ENCODE results near the gene SPON1. TPM values are rescaled to one million over a fixed set of nuclear protein-coding genes. Genes with fewer than 3 reads are reported as not detected.

SPON1 gene
- total and polyA plus RNA-seq, 2 of the 8 experiments (the other 6 are each of a cell fraction or from before 2014, with no cell fraction given): 1.5 to 5.4 TPM

GRCh38 chr11:14022251-14022650 is 59.7 kb downstream of the SPON1 start:
- Histone ChIP-seq H3K23me2 (ENCODE audit: low read depth, low read length) (no peaks in the 10 kb centered on the region), H2AK5ac (ENCODE audit: low read depth, low read length) (no peak overlapping the region), H3K4me2 (ENCODE audit: insufficient read depth in 1 of 2, low read depth in 2 of 2, low read length in 2 of 2) (no peak overlapping the region), H3K9ac (replicated peaks in 1 of 4; ENCODE audit: extremely low read depth in 1 of 4, low read depth in 3 of 4, low read length in 3 of 4) (no peak overlapping the region), H3K14ac (ENCODE audit: insufficient read length) (no peak overlapping the region), H4K20me1 (replicated peaks in 1 of 2; ENCODE audit: control insufficient read depth in 1 of 2, insufficient read depth in 2 of 2, low read length in 2 of 2) (no peaks in the 10 kb centered on the region), H3K36me3 (ENCODE audit: control insufficient read depth in 2 of 4, insufficient read depth in 4 of 4, low read length in 3 of 4) (no peaks in the 10 kb centered on the region), H2AFZ (ENCODE audit: low read length) (no peak overlapping the region), H2BK12ac (ENCODE audit: low read depth, low read length) (no peak overlapping the region), H2BK15ac (ENCODE audit: low read length) (no peak overlapping the region), H3K79me2 (ENCODE audit: control insufficient read depth in 1 of 2, insufficient read depth in 2 of 2, low read length in 2 of 2) (no peaks in the 10 kb centered on the region), H2BK20ac (ENCODE audit: low read length) (no peak overlapping the region), H3K18ac (ENCODE audit: extremely low read depth, low read length) (no peak overlapping the region), H3K56ac (replicated peaks; ENCODE audit: insufficient read length, low read depth, low read length) (no peak overlapping the region), H4K8ac (ENCODE audit: extremely low read depth, insufficient read depth, low read length) (no peak overlapping the region), H3K4me3 (ENCODE audit: extremely low read depth in 1 of 4, insufficient read depth in 2 of 4, low read depth in 3 of 4, low read length in 4 of 4) (no peak overlapping the region), H3K4me1 (replicated peaks in 1 of 4; ENCODE audit: control insufficient read depth in 3 of 4, insufficient read depth in 4 of 4, low read length in 3 of 4) (peaks cover 0 to 2% (median 0%) of the 10 kb centered on the region in 4 experiments; a peak in 1 of 7 replicates), H4K91ac (replicated peaks; ENCODE audit: insufficient read length, low read length) (no peak overlapping the region), H3K27me3 (replicated peaks in 1 of 4; ENCODE audit: control insufficient read depth in 3 of 4, extremely low read depth in 1 of 4, insufficient read depth in 3 of 4, low read length in 3 of 4) (no peaks in the 10 kb centered on the region), H3K4ac (replicated peaks; ENCODE audit: insufficient read length, low read depth, low read length) (no peak overlapping the region), H3K27ac (ENCODE audit: low read depth, low read length) (no peak overlapping the region), H2BK120ac (replicated peaks; ENCODE audit: low read depth, low read length) (no peak overlapping the region), H3K9me3 (ENCODE audit: insufficient read depth in 2 of 2, low read depth in 1 of 2, low read length in 1 of 2) (no peaks in the 10 kb centered on the region), H4K5ac (ENCODE audit: insufficient read length, low read depth, low read length) (no peak overlapping the region), H3K23ac (ENCODE audit: insufficient read length) (no peak overlapping the region), H2BK5ac (ENCODE audit: low read depth, low read length) (no peak overlapping the region), H3K79me1 (ENCODE audit: low read depth, low read length) (no peaks in the 10 kb centered on the region)
- DNase-seq (ENCODE audit: low read depth in 1 of 2, low spot score in 2 of 2) (no peak), FAIRE-seq (no peak)
- POLR2A ChIA-PET (ENCODE audit: partially characterized antibody): interaction anchor here (0.8 kb wide), 1 partner anchor 29 kb away, joined by 3 read pairs; no protein-coding TSS in a partner anchor
- 74% methylated on average over 3 of the region's 3 CpGs; no CpG with 5 or more reads in 1 of the 2 experiments for WGBS, 2 experiments (ENCODE audit: extremely low coverage in 1 of 2, insufficient coverage in 1 of 2, insufficient read length in 1 of 2, insufficient replicate concordance in 2 of 2, low coverage in 1 of 2, low lambda C conversion rate in 2 of 2, missing lambda C conversion rate in 1 of 2)
- CTCF ChIA-PET (ENCODE audit: partially characterized antibody): interaction anchor here (1.4 kb wide), 1 partner anchor 51 kb away, joined by 3 read pairs; no protein-coding TSS in a partner anchor
- TF ChIP-seq, protein P1, sequence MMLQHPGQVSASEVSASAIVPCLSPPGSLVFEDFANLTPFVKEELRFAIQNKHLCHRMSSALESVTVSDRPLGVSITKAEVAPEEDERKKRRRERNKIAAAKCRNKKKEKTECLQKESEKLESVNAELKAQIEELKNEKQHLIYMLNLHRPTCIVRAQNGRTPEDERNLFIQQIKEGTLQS (IDR thresholded peaks at IDR 0.05; ENCODE audit: insufficient read depth, low read depth, low read length): no peak
- no peak for TF ChIP-seq CHD2 (IDR thresholded peaks at IDR 0.05; ENCODE audit: low read length)
- no peak for TF ChIP-seq RNF2 (IDR thresholded peaks at IDR 0.05; ENCODE audit: borderline replicate concordance, low read depth, low read length, missing control alignments, poor library complexity, severe bottlenecking)
- no peak for TF ChIP-seq SUZ12 (IDR thresholded peaks at IDR 0.05; ENCODE audit: low read length)
- no peak for TF ChIP-seq FOSL1 (IDR thresholded peaks at IDR 0.05; ENCODE audit: insufficient read depth, low read depth, low read length)
